ENCODE results near the gene LSM3. TPM values are rescaled to one million over a fixed set of nuclear protein-coding genes. Genes with fewer than 3 reads are reported as not detected.

Gene LSM3
- total RNA-seq, 1 donor from 2014 or later, result 6.0 TPM

GRCh38 chr3:14239940-14240339, 61.3 kb downstream of the LSM3 start:
- DNase-seq (ENCODE audit: low read depth in 2 of 2), result no peak

GRCh38 chr3:14240366-14240765, 61.7 kb downstream of the LSM3 start:
- no peak for DNase-seq (ENCODE audit: low read depth in 2 of 2)

GRCh38 chr3:14241716-14242115, 63.1 kb downstream of the LSM3 start:
- DNase-seq (ENCODE audit: low read depth in 2 of 2), result no peak

GRCh38 chr3:14242490-14243311, 64.1 kb downstream of the LSM3 start:
- DNase-seq (ENCODE audit: low read depth in 2 of 2), result no peak

GRCh38 chr3:14243782-14244181, 65.2 kb downstream of the LSM3 start:
- no peak for DNase-seq (ENCODE audit: low read depth in 2 of 2)

GRCh38 chr3:14244521-14245247, 66.1 kb downstream of the LSM3 start:
- no peak for DNase-seq (ENCODE audit: low read depth in 2 of 2)

- DNase-seq (ENCODE audit: low read depth in 2 of 2), result no peak
Measured at GRCh38 chr3:14245248-14245639, 66.6 kb downstream of the LSM3 start.

GRCh38 chr3:14245822-14246221, 67.2 kb downstream of the LSM3 start:
- no peak for DNase-seq (ENCODE audit: low read depth in 2 of 2)

- no peak for DNase-seq (ENCODE audit: low read depth in 2 of 2)
Measured at GRCh38 chr3:14246414-14246813, 67.8 kb downstream of the LSM3 start.

GRCh38 chr3:14248477-14248848, 69.8 kb downstream of the LSM3 start:
- no peak for DNase-seq (ENCODE audit: low read depth in 2 of 2)

GRCh38 chr3:14248849-14249523, 70.4 kb downstream of the LSM3 start:
- no peak for DNase-seq (ENCODE audit: low read depth in 2 of 2)

Other genes starting within 250 kb of the LSM3 start
- gene CHCHD4, start 53.9 kb upstream of the LSM3 start, total RNA-seq, result 9.6 and 13.1 TPM in 2 replicates
- gene TMEM43, start 53.8 kb upstream of the LSM3 start, total RNA-seq, result 54.9 and 87.3 TPM in 2 replicates
- gene XPC, start 216 bp upstream of the LSM3 start, total RNA-seq, result 26.0 and 31.6 TPM in 2 replicates
- 8.5 and 13.5 TPM in 2 replicates for gene SLC6A6, start 223.8 kb downstream of the LSM3 start, total RNA-seq